KOPT-K1 (cell line): Measurements from ENCODE around the gene CYBA.

Source experiments
- H3K27ac ChIP-seq: fragments of 200-600 bp; sonication (generic); 2 replicates; pipeline ENCODE4 v1.5.1; 2016; ENCODE audit warnings: antibody characterized with exemption, mild to moderate bottlenecking, low read depth, low read length; ENCODE audit not compliant: poor library complexity, severe bottlenecking
- H3K36me3 ChIP-seq: fragments of 200-600 bp; sonication (generic); 2 replicates; pipeline ENCODE4 v1.5.1; 2017; ENCODE audit warnings: antibody characterized with exemption, mild to moderate bottlenecking, low read length, moderate library complexity; ENCODE audit not compliant: insufficient read depth
- H3K9me3 ChIP-seq: fragments of 200-600 bp; sonication (generic); 2 replicates; pipeline ENCODE4 v1.5.1; 2017; ENCODE audit warnings: antibody characterized with exemption, low read length, mild to moderate bottlenecking; ENCODE audit not compliant: insufficient read depth, poor library complexity, severe bottlenecking

CYBA gene

GRCh38 chr16:88595921-88596320 is 54.9 kb downstream of the CYBA start:
- Histone ChIP-seq H3K9me3 (no peaks in the 10 kb centered on the region), H3K27ac (no peak overlapping the region), H3K36me3 (peaks cover 98% of the 10 kb centered on the region)

- Histone ChIP-seq H3K9me3 (no peaks in the 10 kb centered on the region), H3K36me3 (peaks cover 98% of the 10 kb centered on the region), H3K27ac (no peak overlapping the region)
These were observed 55.8 kb downstream of the CYBA start for GRCh38 chr16:88595101-88595500.

GRCh38 chr16:88593910-88594309 is 56.9 kb downstream of the CYBA start:
- Histone ChIP-seq H3K36me3 (peaks cover 98% of the 10 kb centered on the region), H3K9me3 (no peaks in the 10 kb centered on the region), H3K27ac (no peak overlapping the region)

DNA sequence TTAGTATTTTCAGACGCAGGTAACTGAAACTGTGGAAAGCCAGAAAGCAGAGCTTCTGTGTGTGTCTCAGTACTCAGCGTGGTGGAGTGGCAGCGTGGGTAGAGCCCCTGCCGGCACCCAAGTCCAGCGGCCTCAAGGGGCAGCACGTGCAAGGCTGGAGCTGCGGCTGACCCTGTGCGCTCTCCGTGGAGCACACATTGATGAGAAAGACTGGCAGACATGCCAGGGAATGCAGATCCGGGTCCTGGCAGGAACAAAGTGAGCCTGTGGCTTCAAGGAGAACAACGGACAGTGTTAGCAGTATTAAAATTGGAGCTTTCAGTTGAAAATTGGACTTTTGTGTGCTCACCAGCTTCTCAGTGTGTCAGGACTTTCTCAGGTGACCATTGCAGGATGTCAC is 57.4 kb downstream of the CYBA start:
- Histone ChIP-seq H3K36me3 (peaks cover 98% of the 10 kb centered on the region), H3K27ac (no peak overlapping the region)

More for the DNA sequence above, 57.4 kb downstream of the CYBA start:
- no peaks in the 10 kb centered on the region for H3K9me3 ChIP-seq
